ENCODE results near the gene RACK1.

DNA sequence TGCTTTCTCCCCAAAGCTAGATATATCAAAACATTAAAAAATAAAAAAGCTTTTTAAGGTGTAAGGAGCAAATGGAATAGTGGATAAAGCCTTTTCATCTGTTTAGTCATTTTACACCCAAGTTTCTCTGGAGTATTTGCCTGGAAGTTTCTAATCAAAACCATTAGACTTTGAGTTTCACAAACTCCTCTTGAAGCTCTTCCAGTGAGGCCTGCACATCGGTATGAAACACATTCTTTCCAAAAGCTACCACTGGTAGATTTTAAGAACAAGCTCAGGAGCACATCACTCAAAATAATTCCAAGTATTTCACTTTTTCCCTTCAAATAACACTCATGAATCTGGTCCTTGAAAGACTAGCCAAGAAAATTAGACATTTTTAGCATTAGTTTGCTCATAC lies 11.6 kb upstream of the RACK1 start:
- TF ChIP-seq, protein P1, sequence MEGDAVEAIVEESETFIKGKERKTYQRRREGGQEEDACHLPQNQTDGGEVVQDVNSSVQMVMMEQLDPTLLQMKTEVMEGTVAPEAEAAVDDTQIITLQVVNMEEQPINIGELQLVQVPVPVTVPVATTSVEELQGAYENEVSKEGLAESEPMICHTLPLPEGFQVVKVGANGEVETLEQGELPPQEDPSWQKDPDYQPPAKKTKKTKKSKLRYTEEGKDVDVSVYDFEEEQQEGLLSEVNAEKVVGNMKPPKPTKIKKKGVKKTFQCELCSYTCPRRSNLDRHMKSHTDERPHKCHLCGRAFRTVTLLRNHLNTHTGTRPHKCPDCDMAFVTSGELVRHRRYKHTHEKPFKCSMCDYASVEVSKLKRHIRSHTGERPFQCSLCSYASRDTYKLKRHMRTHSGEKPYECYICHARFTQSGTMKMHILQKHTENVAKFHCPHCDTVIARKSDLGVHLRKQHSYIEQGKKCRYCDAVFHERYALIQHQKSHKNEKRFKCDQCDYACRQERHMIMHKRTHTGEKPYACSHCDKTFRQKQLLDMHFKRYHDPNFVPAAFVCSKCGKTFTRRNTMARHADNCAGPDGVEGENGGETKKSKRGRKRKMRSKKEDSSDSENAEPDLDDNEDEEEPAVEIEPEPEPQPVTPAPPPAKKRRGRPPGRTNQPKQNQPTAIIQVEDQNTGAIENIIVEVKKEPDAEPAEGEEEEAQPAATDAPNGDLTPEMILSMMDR (conservative IDR thresholded peaks at IDR 0.05; ENCODE audit: low read depth, low read length), result no peak
- TF ChIP-seq NFE2L2 (IDR thresholded peaks at IDR 0.05; ENCODE audit: low read depth, low read length) (no peak), RFX5 (IDR thresholded peaks at IDR 0.05; ENCODE audit: low read depth, low read length) (no peak), POLR2A (IDR thresholded peaks at IDR 0.05; ENCODE audit: low read depth, low read length) (no peak), RAD21 (IDR thresholded peaks at IDR 0.05; ENCODE audit: low read length) (no peak), BHLHE40 (IDR thresholded peaks at IDR 0.05; ENCODE audit: low read depth, low read length) (no peak), CHD1 (IDR thresholded peaks at IDR 0.05; ENCODE audit: low read depth, low read length) (no peak), FOS (IDR thresholded peaks at IDR 0.05; ENCODE audit: low read depth, low read length) (no peak), CEBPB (IDR thresholded peaks at IDR 0.05; ENCODE audit: low read depth, low read length) (no peak), SMC3 (IDR thresholded peaks at IDR 0.05; ENCODE audit: low read depth, low read length) (no peak), ELK1 (IDR thresholded peaks at IDR 0.05; ENCODE audit: borderline replicate concordance, low read depth, low read length) (no peak), RCOR1 (IDR thresholded peaks at IDR 0.05; ENCODE audit: insufficient replicate concordance, low read length) (no peak), MAZ (IDR thresholded peaks at IDR 0.05; ENCODE audit: borderline replicate concordance, low read depth, low read length) (no peak)
- TF ChIP-seq, protein P2, sequence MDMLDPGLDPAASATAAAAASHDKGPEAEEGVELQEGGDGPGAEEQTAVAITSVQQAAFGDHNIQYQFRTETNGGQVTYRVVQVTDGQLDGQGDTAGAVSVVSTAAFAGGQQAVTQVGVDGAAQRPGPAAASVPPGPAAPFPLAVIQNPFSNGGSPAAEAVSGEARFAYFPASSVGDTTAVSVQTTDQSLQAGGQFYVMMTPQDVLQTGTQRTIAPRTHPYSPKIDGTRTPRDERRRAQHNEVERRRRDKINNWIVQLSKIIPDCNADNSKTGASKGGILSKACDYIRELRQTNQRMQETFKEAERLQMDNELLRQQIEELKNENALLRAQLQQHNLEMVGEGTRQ (IDR thresholded peaks at IDR 0.05; ENCODE audit: low read depth, low read length), result no peak
